NCI-H2171 treated with DMSO at 0.1 percent for 48 hours (cell line): ENCODE data around the gene SLC9A3.
"Not testable (repeated sequence)": the region's sequence is repeated elsewhere in the genome, so short reads cannot be mapped to it uniquely, and the experiment has no call there.

Source experiments
- DNase-seq: peaks from one replicate; lab custom pipeline; 2025; lab: John Stamatoyannopoulos, UW

SLC9A3 gene

GRCh38 chr5:524234-524972 is at the start of gene SLC9A3:
TSS of gene SLC9A3 (minus strand) at chr5:524449.
- DNase-seq = no peak

- DNase-seq = no peak
Measured at GRCh38 chr5:573976-574375, 49.7 kb upstream of the SLC9A3 start.

DNA sequence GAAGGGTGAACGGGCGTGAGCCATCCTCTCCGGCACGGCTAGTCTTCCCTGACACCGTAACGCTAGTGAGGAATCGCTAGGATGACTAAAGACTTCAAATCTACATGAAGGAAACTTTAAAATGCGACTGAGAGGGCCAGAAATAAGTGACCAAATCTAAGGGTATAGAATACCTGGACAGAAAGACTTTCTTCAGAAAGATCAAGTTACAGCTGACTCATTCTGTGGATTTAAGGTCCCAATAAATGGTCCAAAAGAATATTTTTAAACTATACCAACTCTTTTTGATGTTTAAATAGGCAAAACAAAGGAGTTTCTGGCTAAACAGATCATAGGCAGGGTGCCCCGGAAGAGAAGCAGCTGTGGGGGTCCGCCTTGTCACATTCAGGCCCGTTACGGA is 49.0 kb upstream of the SLC9A3 start:
- no peak for DNase-seq

DNA sequence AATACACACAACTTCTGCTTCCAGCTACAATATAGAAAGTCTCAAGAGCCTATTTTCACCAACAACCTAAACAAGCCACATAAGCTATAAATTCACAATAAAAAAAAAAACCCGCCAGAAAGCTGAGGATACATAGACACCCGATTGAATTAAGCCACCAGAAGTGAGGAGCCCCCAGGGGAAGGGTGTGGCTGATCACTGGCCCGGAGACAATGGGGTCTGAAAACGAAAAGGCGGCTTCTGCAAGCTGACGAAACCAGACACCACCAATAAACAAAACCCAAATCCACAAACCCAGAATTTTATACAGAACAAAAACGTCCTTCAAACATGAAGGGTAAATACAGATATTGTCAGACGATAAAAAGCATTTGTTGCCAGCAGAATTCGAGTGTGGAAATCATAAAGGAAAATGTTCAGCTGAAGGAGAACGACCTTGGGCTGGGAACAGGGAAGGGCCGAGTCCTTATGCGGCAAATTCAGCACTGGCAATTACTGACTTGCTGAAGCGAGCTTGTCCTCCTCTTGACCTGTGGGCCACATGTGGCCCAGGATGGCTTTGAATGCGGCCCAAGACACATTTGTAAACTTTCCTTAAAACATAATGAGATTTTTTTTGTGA is 48.3 kb upstream of the SLC9A3 start:
- DNase-seq = peak; percentile 95

DNA sequence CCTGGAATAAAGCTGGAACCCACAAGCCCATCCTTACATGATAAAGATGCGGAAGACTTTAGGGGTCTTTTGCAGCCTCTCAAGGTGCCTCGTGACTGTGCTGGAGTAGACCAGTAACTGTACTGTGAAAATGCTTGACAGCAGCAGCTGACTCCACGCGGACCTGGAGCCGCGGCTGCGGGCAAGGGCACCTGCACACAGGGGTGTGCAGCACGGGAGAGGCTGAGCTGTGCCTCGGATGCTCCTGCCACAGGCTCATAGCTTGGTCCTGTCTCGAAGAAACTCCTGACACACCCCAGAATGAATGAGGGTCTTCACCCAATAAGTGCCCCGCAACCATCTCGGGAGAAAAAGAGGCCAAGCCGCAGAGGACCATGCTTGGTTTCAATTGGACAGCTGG is 47.5 kb upstream of the SLC9A3 start:
- no peak for DNase-seq

GRCh38 chr5:570886-571285 is 46.6 kb upstream of the SLC9A3 start:
- DNase-seq = no peak

- no peak for DNase-seq
Measured at GRCh38 chr5:570446-570845, 46.2 kb upstream of the SLC9A3 start.

- no peak for DNase-seq
Measured at GRCh38 chr5:569868-570361, 45.7 kb upstream of the SLC9A3 start.

GRCh38 chr5:569358-569867 is 45.2 kb upstream of the SLC9A3 start:
- DNase-seq = no peak

DNA sequence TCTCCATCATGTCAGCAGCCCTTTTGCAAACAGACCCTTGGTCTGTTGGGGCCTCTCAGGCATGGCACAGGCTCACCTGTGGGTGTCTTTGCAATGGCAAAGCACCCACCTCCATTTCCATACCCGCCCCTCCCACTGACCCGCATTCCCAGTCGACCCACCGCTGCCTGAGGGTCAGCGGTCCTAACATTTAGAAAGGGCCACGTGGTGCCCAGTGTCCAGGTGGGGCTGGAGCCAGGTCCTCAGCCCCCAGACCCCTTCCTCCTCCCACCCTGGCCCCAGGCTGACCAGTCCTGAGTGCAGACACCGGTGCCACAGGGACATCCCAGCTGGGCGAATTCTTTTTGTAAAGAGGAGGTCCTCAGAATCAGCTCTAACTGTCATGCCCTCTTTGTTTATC is 44.6 kb upstream of the SLC9A3 start:
- no peak for DNase-seq

DNA sequence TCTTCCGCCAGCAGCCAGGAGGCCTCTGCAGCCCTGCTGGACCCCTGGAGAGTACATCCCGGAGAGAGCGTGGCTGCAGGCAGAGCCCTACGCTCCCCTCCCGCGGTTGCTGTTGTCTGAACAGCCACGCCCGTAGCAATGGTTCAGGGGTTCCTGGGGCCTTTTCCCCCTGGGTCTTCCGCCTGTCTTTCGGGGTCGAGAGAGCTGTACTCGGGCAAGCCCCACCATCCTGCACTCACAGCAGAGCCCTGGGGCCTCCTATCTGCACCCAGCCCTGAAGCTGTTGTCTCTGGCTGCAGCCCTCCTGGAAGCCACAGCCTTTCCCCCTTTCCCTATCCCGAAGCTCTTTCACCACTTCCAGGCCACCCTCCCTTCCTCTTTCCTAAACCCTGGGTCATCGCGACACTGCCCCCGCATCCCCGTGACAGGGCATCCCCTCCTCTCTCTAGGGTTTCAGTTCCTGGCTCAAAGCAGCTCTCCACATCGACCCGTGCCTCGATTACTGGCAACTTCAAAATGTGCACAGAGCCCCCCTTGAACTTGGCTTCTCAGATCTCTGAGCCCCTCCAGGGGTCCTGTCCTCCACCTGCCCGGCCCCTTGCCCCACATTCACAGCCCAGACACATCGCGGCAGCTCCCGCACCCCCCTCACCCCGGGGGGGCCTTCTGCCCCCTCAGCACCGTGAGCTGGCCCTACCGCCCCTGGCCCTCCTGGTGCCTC is 44.0 kb upstream of the SLC9A3 start:
- no peak for DNase-seq

DNA sequence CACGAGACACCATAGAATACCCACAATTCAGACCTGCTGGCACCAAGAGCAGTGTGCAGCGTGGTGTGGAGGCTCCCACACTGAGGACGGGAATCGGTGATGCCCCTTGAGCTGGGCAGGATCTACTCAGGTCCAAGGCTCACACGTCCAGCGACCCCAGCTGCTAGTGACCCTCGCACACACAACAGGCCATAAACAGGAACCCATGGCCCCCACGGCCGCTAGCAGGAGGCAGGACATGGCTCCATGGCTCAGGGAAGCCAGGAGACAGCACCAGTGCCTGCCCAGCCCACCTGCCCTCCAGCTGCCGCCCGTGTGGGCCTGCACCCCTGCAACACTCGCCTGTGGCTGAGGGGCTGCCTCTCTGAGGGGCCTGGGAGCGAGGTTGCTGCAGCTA is 43.4 kb upstream of the SLC9A3 start:
- DNase-seq = no peak

DNA sequence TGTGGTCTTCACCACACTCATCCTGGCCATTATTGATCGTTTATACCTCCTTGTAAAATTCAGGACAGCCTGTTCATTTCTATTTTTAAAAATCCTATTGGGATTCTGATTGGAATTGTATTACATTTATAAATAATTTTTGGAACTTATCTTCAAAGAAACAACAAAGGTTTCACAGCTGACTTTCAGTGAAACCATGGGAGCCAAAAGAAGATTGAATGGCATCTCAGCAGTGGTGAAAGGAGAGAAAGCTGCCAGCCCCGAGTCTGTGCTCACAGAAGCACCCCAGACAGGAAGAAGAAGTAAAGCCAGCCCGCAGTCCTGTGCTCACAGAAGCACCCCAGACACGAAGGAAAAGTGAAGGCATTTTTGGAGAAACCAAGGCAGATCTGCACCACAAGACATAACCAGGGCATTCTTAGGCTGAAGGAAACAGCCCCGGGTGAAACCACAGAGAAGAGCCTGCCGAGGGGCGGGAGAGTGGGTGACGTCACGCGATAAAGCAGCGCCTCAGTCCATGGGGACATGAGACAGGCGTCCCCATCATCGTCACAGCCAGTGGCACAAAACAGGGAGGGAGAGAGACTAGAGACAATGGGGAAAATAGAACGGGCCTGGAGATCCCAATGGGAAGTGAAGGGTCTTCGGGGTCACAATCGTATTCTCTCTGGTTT is 42.5 kb upstream of the SLC9A3 start:
- no peak for DNase-seq

DNA sequence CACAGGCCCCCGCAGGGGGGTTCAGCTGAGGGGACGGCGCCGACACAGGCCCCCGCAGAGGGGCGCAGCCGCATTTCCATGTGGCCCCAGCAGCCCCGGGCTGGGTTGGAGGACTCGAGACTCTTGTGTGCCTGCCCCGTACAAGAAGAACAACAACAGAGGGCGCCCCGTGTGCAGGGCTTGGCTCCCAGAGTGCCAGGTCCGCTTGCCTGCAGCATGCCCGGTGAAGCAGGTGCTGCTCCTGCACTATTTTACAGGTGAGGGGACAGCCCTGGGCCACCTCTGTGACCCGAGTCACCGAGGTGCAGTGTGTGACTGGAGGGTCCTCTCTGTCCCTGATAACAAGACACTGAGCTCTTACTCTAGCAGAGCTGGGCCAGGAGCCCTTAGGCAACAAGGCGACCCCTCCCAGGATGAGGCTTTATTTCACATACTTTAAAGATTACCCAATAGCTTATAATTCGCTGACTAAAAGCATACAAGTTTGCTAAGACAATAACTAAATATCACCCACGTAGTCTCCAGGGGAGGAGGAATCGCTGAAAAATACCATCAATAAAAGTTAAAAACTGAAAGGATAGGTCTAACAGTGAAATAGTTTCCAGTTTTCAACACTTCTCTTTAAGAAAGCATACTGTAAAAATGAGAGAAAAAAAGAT is 41.7 kb upstream of the SLC9A3 start:
- DNase-seq = peak; percentile 26

- no peak for DNase-seq
Measured at GRCh38 chr5:561408-561807, 37.2 kb upstream of the SLC9A3 start.

DNA sequence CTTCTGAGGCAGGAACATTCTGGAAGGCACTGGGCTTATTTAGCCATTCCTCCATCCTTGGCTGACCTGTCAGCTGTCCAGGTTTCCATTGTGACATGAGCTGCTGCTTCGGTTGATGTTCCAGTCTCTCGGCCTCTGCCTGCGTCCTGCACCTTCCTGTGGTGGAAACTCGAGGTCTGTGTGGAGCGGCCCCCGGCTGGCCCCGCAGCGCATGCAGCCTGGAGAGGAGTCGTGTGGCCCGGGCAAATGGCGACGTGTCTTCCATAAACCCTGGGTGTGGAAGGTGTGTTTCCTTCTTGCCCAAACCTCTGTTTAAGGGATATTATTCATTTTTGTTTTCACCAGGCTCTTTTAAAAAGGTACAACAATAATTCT is 36.5 kb upstream of the SLC9A3 start:
- no peak for DNase-seq

DNA sequence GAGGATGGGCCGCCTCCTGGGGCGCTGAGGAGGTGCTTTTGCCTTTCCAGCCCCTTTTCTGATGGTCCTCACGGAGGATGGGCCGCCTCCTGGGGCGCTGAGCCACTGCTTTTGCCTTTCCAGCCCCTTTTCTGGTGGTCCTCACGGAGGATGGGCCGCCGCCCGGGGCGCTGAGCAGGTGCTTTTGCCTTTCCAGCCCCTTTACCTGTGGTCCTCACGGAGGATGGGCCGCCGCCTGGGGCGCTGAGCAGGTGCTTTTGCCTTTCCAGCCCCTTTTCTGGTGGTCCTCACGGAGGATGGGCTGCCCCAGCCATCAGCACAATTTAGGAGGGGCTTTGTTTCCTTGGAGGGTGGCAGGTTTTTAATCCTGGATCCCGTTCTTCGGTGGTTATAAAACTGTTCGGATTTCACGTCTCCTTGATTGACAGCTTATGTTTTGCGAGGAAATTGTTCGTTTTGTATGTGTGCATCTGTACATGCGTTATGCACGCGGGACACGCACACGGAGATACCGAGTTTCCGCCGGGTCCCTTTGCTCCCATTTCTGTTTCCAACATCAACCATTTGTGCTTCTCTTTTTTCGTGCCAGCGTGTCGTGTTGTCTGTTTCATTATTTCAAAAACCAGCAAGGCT is 34.7 kb upstream of the SLC9A3 start:
- no peak for DNase-seq

DNA sequence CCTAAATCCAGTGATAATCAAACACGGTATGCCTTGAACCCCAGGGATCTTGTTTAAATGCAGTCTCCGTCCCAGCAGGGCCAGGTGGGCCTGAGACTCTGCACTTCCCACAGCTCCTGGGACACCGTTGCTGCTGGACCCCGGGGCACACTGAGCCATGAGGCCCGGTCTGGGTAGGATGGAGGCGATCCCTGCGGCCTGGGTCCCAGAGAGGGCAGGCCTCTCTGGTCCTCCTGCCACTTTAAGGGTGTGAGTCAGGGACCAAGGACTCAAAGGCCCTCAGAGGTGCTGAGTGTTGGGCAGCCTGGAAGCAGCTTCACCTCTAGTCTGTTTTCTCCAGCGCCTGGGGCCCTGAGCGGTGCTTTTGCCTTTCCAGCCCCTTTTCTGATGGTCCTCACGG is 34.1 kb upstream of the SLC9A3 start:
- no peak for DNase-seq

DNA sequence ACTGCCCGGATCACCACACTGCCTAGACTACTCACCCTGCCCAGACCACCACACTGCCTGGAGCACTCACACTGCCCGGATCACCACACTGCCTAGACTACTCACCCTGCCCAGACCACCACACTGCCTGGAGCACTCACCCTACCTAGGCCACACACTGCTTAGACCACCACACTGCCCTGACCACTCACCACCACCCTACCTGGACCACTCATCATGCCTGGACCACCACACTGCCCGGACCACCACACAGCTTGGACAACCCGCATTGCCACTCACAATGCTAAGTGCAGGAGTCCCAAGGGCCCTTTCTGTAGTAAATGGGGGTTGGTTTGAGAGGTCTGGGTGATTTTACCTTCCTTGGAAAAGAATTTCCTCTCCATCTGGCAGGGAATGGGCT is 33.7 kb upstream of the SLC9A3 start:
- DNase-seq = not testable (repeated sequence)

- DNase-seq = no peak
Measured at GRCh38 chr5:556909-557441, 32.7 kb upstream of the SLC9A3 start.

GRCh38 chr5:555058-555623 is 30.9 kb upstream of the SLC9A3 start:
- DNase-seq = no peak
